K562 (cell line): Measurements from ENCODE around the gene CSNK1A1. TPM values are rescaled to one million over a fixed set of nuclear protein-coding genes. Genes with fewer than 3 reads are reported as not detected.

Experiments
- CBX8 ChIP-seq: fragments of 200-600 bp; sonication (generic); IDR thresholded peaks from 2 replicates; pipeline ENCODE4 v1.6.1; 2012; ENCODE audit warnings: borderline replicate concordance, mixed run types, low read depth, mild to moderate bottlenecking, moderate library complexity, mixed read lengths, low read length, control low read depth, inconsistent platforms; ENCODE audit not compliant: poor library complexity, severe bottlenecking; ENCODE audit errors: extremely low read depth
- CHD1 ChIP-seq: fragments of 200-600 bp; sonication (generic); IDR thresholded peaks from one replicate; pipeline ENCODE4 v1.6.1; 2012; ENCODE audit warnings: mild to moderate bottlenecking, moderate library complexity, low read length, inconsistent platforms
- MCM5 ChIP-seq: fragments of 450-650 bp; IDR thresholded peaks from 2 replicates; pipeline ENCODE4 v1.6.1; 2016; ENCODE audit warnings: low read depth
- RCOR1 ChIP-seq, 2 experiments: IDR thresholded peaks; 2 replicates each; pipeline ENCODE4 v1.6.1; 2012; ENCODE audit warnings: low read depth in 2 of 2, low read length in 2 of 2, borderline replicate concordance in 1 of 2, improper control_type of control experiment in 1 of 2
- SMARCE1 ChIP-seq: fragments of 450-650 bp; IDR thresholded peaks from 2 replicates; pipeline ENCODE4 v1.7.1; 2016; ENCODE audit warnings: mild to moderate bottlenecking
- SRSF1 ChIP-seq: fragments of 200-400 bp; formaldehyde crosslinking; IDR thresholded peaks from 2 replicates; pipeline ENCODE4 v1.6.1; 2017; ENCODE audit warnings: mild to moderate bottlenecking, low read depth, low read length, moderate library complexity
- STAT5A ChIP-seq: IDR thresholded peaks from 2 replicates; pipeline ENCODE4 v1.6.1; 2012; ENCODE audit warnings: low read length, inconsistent platforms, borderline replicate concordance
- ZNF143 ChIP-seq: sonication (generic); formaldehyde crosslinking; IDR thresholded peaks from 2 replicates; pipeline ENCODE4 v1.9.0; 2022; ENCODE audit warnings: mild to moderate bottlenecking, missing genetic modification reagents
- ZNF212 ChIP-seq: fragments of 450-650 bp; formaldehyde crosslinking; IDR thresholded peaks from 2 replicates; pipeline ENCODE4 v1.4.0; 2020; ENCODE audit warnings: mild to moderate bottlenecking
- polyA plus RNA-seq, 8 experiments: library from polyadenylated mRNA; depleted of rRNA in 4 of 8; stranded (reverse) in 5 of 8; unstranded in 3 of 8; fragments of >200 nt; fragmentation: Nextera tagmentation in 2 of 8; fragmentation: Illumina TruSeq in 1 of 8; extraction: Ambion mirVana in 2 of 8; extraction: Trizol in 1 of 8; gene quantifications; 2 replicates each; pipeline versions ENCODE4 v1.2.1 to v1.2.3, GENCODE V29; 2011 to 2014; ENCODE audit warnings: inconsistent platforms in 1 of 8, missing spikeins in 1 of 8
- total RNA-seq, 7 experiments: library from RNA; depleted of rRNA in 6 of 7; stranded (reverse); fragments of >200 nt in 6 of 7; fragmentation: Illumina TruSeq in 2 of 7; extraction: Trizol in 2 of 7; gene quantifications; 2 replicates each; pipeline versions ENCODE4 v1.2.1 to v1.2.3, GENCODE V29; 2011 to 2021; ENCODE audit warnings: low replicate concordance in 1 of 7
- TF ChIP-seq, protein P1 (sequence below): sonication (generic); formaldehyde crosslinking; IDR thresholded peaks from 2 replicates; pipeline ENCODE4 v1.8.0; 2022; ENCODE audit warnings: mild to moderate bottlenecking, missing genetic modification reagents
- TF ChIP-seq, protein P2 (sequence below): fragments of 250-450 bp; sonication (Bioruptor Pico); IDR thresholded peaks from 2 replicates; pipeline ENCODE4 v1.4.0; 2020; ENCODE audit warnings: mild to moderate bottlenecking
- TF ChIP-seq, protein P3 (sequence below): fragments of 250-450 bp; sonication (Bioruptor Pico); IDR thresholded peaks from 2 replicates; pipeline ENCODE4 v1.9.0; 2021; ENCODE audit warnings: mild to moderate bottlenecking, inconsistent platforms
- TF ChIP-seq, protein P4 (sequence below): fragments of 250-450 bp; sonication (Bioruptor Pico); IDR thresholded peaks from 2 replicates; pipeline ENCODE4 v1.4.0; 2020

Gene CSNK1A1
- total and polyA plus RNA-seq, 9 of the 15 experiments (the other 6 are each of a cell fraction or from before 2014, with no cell fraction given) = 49.1 to 196 (median 154) TPM

DNA sequence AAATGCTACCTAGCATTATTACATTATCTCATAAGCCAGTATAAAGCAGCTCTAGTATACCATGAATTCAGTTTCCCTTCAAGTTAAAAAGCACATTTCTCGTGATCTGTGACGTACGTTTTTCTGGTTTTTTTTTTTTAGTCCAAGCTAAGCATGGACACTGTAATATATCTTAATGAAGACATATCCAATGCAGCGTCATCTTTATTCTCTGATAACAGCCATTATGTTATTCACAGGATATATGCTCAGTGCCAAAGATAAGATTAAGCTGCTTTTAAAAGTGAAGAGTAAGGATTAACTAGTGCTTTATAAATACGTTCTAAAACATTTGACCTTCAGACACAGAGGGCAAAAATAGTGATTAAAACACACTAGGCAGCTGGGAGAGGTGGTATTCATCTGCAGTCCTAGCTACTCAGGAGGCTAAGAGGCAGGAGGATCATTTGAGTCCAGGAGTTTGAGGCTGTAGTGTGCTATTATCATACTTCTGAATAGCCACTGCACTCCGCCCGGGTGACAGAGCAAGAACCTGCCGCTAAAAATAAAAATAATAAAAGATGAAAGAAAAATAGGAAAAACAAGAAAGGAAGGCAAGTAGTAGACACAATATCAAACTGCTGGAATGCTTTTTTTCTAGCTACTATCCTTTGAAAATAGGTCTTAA lies 7.7 kb downstream of the CSNK1A1 start (continued):
- TF ChIP-seq, protein P1, sequence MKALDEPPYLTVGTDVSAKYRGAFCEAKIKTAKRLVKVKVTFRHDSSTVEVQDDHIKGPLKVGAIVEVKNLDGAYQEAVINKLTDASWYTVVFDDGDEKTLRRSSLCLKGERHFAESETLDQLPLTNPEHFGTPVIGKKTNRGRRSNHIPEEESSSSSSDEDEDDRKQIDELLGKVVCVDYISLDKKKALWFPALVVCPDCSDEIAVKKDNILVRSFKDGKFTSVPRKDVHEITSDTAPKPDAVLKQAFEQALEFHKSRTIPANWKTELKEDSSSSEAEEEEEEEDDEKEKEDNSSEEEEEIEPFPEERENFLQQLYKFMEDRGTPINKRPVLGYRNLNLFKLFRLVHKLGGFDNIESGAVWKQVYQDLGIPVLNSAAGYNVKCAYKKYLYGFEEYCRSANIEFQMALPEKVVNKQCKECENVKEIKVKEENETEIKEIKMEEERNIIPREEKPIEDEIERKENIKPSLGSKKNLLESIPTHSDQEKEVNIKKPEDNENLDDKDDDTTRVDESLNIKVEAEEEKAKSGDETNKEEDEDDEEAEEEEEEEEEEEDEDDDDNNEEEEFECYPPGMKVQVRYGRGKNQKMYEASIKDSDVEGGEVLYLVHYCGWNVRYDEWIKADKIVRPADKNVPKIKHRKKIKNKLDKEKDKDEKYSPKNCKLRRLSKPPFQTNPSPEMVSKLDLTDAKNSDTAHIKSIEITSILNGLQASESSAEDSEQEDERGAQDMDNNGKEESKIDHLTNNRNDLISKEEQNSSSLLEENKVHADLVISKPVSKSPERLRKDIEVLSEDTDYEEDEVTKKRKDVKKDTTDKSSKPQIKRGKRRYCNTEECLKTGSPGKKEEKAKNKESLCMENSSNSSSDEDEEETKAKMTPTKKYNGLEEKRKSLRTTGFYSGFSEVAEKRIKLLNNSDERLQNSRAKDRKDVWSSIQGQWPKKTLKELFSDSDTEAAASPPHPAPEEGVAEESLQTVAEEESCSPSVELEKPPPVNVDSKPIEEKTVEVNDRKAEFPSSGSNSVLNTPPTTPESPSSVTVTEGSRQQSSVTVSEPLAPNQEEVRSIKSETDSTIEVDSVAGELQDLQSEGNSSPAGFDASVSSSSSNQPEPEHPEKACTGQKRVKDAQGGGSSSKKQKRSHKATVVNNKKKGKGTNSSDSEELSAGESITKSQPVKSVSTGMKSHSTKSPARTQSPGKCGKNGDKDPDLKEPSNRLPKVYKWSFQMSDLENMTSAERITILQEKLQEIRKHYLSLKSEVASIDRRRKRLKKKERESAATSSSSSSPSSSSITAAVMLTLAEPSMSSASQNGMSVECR (CRISPR knock-in tag) = no peak
- TF ChIP-seq STAT5A (no peak), CBX8 (no peak), SRSF1 (no peak), SMARCE1 (no peak), MCM5 (no peak), ZNF212 (CRISPR knock-in tag) (no peak), RCOR1 (IDR thresholded peaks at IDR 0.05; ENCODE audit: borderline replicate concordance in 1 of 2, low read depth in 2 of 2, low read length in 2 of 2) (no peak), CHD1 (no peak), ZNF143 (CRISPR knock-in tag) (no peak)
- TF ChIP-seq, protein P2, sequence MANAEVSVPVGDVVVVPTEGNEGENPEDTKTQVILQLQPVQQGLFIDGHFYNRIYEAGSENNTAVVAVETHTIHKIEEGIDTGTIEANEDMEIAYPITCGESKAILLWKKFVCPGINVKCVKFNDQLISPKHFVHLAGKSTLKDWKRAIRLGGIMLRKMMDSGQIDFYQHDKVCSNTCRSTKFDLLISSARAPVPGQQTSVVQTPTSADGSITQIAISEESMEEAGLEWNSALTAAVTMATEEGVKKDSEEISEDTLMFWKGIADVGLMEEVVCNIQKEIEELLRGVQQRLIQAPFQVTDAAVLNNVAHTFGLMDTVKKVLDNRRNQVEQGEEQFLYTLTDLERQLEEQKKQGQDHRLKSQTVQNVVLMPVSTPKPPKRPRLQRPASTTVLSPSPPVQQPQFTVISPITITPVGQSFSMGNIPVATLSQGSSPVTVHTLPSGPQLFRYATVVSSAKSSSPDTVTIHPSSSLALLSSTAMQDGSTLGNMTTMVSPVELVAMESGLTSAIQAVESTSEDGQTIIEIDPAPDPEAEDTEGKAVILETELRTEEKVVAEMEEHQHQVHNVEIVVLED (CRISPR knock-in tag) = no peak
- TF ChIP-seq, protein P3, sequence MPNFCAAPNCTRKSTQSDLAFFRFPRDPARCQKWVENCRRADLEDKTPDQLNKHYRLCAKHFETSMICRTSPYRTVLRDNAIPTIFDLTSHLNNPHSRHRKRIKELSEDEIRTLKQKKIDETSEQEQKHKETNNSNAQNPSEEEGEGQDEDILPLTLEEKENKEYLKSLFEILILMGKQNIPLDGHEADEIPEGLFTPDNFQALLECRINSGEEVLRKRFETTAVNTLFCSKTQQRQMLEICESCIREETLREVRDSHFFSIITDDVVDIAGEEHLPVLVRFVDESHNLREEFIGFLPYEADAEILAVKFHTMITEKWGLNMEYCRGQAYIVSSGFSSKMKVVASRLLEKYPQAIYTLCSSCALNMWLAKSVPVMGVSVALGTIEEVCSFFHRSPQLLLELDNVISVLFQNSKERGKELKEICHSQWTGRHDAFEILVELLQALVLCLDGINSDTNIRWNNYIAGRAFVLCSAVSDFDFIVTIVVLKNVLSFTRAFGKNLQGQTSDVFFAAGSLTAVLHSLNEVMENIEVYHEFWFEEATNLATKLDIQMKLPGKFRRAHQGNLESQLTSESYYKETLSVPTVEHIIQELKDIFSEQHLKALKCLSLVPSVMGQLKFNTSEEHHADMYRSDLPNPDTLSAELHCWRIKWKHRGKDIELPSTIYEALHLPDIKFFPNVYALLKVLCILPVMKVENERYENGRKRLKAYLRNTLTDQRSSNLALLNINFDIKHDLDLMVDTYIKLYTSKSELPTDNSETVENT = no peak
- TF ChIP-seq, protein P4, sequence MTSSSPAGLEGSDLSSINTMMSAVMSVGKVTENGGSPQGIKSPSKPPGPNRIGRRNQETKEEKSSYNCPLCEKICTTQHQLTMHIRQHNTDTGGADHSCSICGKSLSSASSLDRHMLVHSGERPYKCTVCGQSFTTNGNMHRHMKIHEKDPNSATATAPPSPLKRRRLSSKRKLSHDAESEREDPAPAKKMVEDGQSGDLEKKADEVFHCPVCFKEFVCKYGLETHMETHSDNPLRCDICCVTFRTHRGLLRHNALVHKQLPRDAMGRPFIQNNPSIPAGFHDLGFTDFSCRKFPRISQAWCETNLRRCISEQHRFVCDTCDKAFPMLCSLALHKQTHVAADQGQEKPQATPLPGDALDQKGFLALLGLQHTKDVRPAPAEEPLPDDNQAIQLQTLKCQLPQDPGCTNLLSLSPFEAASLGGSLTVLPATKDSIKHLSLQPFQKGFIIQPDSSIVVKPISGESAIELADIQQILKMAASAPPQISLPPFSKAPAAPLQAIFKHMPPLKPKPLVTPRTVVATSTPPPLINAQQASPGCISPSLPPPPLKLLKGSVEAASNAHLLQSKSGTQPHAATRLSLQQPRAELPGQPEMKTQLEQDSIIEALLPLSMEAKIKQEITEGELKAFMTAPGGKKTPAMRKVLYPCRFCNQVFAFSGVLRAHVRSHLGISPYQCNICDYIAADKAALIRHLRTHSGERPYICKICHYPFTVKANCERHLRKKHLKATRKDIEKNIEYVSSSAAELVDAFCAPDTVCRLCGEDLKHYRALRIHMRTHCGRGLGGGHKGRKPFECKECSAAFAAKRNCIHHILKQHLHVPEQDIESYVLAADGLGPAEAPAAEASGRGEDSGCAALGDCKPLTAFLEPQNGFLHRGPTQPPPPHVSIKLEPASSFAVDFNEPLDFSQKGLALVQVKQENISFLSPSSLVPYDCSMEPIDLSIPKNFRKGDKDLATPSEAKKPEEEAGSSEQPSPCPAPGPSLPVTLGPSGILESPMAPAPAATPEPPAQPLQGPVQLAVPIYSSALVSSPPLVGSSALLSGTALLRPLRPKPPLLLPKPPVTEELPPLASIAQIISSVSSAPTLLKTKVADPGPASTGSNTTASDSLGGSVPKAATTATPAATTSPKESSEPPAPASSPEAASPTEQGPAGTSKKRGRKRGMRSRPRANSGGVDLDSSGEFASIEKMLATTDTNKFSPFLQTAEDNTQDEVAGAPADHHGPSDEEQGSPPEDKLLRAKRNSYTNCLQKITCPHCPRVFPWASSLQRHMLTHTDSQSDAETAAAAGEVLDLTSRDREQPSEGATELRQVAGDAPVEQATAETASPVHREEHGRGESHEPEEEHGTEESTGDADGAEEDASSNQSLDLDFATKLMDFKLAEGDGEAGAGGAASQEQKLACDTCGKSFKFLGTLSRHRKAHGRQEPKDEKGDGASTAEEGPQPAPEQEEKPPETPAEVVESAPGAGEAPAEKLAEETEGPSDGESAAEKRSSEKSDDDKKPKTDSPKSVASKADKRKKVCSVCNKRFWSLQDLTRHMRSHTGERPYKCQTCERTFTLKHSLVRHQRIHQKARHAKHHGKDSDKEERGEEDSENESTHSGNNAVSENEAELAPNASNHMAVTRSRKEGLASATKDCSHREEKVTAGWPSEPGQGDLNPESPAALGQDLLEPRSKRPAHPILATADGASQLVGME (CRISPR knock-in tag) = no peak
